NB4 (cell line): ENCODE data around the gene BMPR1B.

Experiments used
- DNase-seq: peaks from one replicate; pipeline ENCODE4 v3.0.0; 2010; ENCODE audit warnings: low read depth
- H3K4me3 ChIP-seq: one replicate; pipeline ENCODE4 v1.5.1; 2011; ENCODE audit warnings: mild to moderate bottlenecking, low read depth, low read length, moderate library complexity
- MAX ChIP-seq: IDR thresholded peaks from 2 replicates; pipeline ENCODE4 v1.6.1; 2011; ENCODE audit warnings: low read depth, low read length
- MYC ChIP-seq: IDR thresholded peaks from 2 replicates; pipeline ENCODE4 v1.6.1; 2011; ENCODE audit warnings: low read depth, low read length
- POLR2A ChIP-seq: IDR thresholded peaks from 2 replicates; pipeline ENCODE4 v1.6.1; 2011; ENCODE audit warnings: mild to moderate bottlenecking; ENCODE audit not compliant: insufficient read length; ENCODE audit errors: extremely low read depth
- TF ChIP-seq, protein P1 (sequence below): IDR thresholded peaks from one replicate; pipeline ENCODE4 v1.5.1; 2012; ENCODE audit warnings: low read depth, low read length

BMPR1B gene

DNA sequence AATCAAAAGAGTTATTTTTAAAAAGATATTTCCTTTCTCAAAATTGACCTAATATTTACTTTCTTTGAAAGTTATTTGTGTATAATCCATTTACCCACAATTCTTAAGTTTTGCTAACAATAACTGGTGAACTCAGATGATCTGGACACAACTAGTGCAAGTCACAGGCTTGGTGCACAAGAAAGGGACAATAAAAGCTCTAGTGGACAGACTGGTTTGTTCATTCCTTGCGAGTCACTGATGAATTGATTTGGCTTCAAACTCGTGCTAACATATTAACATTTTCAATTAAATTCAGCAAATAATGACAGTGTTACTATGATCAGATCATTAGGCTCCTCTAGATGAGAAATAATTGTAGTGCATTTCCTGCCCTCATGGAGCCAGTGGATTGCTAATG lies 169.2 kb downstream of the BMPR1B start:
- TF ChIP-seq MAX (no peak), POLR2A (no peak), MYC (no peak)
- TF ChIP-seq, protein P1, sequence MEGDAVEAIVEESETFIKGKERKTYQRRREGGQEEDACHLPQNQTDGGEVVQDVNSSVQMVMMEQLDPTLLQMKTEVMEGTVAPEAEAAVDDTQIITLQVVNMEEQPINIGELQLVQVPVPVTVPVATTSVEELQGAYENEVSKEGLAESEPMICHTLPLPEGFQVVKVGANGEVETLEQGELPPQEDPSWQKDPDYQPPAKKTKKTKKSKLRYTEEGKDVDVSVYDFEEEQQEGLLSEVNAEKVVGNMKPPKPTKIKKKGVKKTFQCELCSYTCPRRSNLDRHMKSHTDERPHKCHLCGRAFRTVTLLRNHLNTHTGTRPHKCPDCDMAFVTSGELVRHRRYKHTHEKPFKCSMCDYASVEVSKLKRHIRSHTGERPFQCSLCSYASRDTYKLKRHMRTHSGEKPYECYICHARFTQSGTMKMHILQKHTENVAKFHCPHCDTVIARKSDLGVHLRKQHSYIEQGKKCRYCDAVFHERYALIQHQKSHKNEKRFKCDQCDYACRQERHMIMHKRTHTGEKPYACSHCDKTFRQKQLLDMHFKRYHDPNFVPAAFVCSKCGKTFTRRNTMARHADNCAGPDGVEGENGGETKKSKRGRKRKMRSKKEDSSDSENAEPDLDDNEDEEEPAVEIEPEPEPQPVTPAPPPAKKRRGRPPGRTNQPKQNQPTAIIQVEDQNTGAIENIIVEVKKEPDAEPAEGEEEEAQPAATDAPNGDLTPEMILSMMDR = no peak
- no peak for DNase-seq
- H3K4me3 ChIP-seq = no peak overlapping the region

- no peak overlapping the region for H3K4me3 ChIP-seq
- TF ChIP-seq, protein P1 = no peak
- TF ChIP-seq MYC (no peak), MAX (no peak), POLR2A (no peak)
Observed at GRCh38 chr4:94927696-94928095, 169.9 kb downstream of the BMPR1B start.

GRCh38 chr4:94929696-94930095 lies 171.9 kb downstream of the BMPR1B start:
- TF ChIP-seq MYC (no peak), POLR2A (no peak), MAX (no peak)
- TF ChIP-seq, protein P1 = no peak
- no peak for DNase-seq
- H3K4me3 ChIP-seq = no peak overlapping the region

More at GRCh38 chr4:94927696-94928095, 169.9 kb downstream of the BMPR1B start:
- no peak for DNase-seq

GRCh38 chr4:94931626-94932025 lies 173.9 kb downstream of the BMPR1B start:
- TF ChIP-seq MAX = no peak
- TF ChIP-seq, protein P1 = no peak
- TF ChIP-seq POLR2A = no peak
- no peak for TF ChIP-seq MYC
- DNase-seq = no peak
- no peak overlapping the region for H3K4me3 ChIP-seq

DNA sequence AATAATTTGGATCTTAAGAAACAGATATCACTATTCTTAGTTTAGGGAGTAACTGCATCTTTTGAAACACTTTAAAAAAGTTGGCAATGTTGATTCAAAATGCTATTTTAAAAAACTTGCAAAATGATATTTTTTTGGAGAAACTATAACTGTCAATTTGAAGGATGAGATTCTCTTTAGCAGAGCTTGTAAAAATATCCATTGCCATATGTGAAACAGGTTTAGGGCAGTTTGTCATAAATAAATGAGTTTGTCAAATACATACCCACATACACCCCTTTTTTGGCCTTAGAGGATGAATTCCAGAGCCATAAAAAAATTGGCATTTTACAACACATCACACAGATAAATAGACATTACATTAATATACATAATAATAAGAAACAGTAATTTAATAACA lies 174.6 kb downstream of the BMPR1B start:
- no peak overlapping the region for H3K4me3 ChIP-seq
- TF ChIP-seq, protein P1 = no peak
- TF ChIP-seq MAX = no peak
- no peak for TF ChIP-seq MYC
- TF ChIP-seq POLR2A = no peak
- DNase-seq = no peak

DNA sequence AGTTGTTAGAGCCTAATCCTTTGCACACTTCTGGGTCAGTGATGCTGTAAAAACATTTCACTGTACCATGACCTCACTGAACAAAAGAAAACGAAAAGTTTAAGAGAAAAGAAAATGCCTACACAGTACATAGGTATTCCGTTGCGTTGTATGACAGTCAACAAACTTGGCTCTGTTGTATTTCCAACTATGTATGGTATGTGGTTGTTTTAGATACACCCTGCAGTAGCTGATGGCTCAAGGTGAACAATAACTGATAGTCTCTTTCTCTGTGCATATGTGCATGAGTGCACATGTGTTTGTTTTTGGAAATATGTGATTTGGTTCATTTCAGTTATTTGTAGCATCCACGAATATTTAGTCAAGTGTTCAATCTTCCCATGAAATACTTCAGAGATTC lies 176.0 kb downstream of the BMPR1B start:
- DNase-seq = no peak
- H3K4me3 ChIP-seq = no peak overlapping the region
- TF ChIP-seq, protein P1 = no peak
- TF ChIP-seq MYC (no peak), MAX (no peak), POLR2A (no peak)
